ENCODE results near the gene EYS. TPM values are rescaled to one million over a fixed set of nuclear protein-coding genes. Genes with fewer than 3 reads are reported as not detected.

Gene EYS
- total and polyA plus RNA-seq, 2 donors from 2014 or later = not detected

- no peak for TF ChIP-seq CTCF (IDR thresholded peaks at IDR 0.05; ENCODE audit: borderline replicate concordance, extremely low read depth, insufficient read depth)
- Histone ChIP-seq H3K36me3 (ENCODE audit: control insufficient read depth in 2 of 3, insufficient read depth in 3 of 3, low read length in 3 of 3) (no peaks in the 10 kb centered on the region), H3K4me3 (ENCODE audit: low read length in 3 of 3) (no peak overlapping the region), H3K27ac (ENCODE audit: low read depth in 2 of 2, low read length in 2 of 2) (no peak overlapping the region), H3K9ac (ENCODE audit: low read length in 3 of 3) (no peak overlapping the region), H3K4me1 (ENCODE audit: control insufficient read depth in 2 of 3, insufficient read depth in 2 of 3, low read depth in 1 of 3, low read length in 3 of 3) (no peaks in the 10 kb centered on the region), H3K9me3 (ENCODE audit: control insufficient read depth in 2 of 3, insufficient read depth in 1 of 3, low read length in 3 of 3) (no peaks in the 10 kb centered on the region), H3K27me3 (ENCODE audit: control insufficient read depth, insufficient read depth, low read length) (no peaks in the 10 kb centered on the region)
- FAIRE-seq (no peak), DNase-seq (no peak)
- intact Hi-C loops (cut with DNase I) = no loop called here
Measured at GRCh38 chr6:64712606-64713005, 994.4 kb downstream of the EYS start.

DNA sequence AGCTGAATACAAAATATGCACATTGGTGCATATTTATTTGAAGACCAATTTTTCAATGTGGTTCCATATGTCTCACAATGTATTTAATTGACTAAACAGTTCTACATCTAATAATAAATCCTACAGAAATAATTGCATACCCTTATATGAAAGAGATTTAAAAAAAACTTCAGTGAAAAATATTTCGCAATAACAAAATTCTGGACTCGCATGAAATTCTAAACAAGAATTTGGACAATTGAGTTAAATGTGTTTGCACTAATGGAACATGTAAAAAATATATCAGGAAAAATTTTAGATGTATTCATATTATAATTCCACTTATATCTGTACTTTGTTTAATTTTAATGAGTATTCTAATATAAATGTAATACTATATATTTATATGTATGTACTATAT, 1003.1 kb downstream of the EYS start:
- intact Hi-C loops (cut with DNase I) = no loop called here
- FAIRE-seq (no peak), DNase-seq (no peak)
- H3K4me3 ChIP-seq (ENCODE audit: low read length in 3 of 3) = no peak overlapping the region
- H3K9me3 ChIP-seq (ENCODE audit: control insufficient read depth in 2 of 3, insufficient read depth in 1 of 3, low read length in 3 of 3) = no peaks in the 10 kb centered on the region
- no peak overlapping the region for H3K9ac ChIP-seq (ENCODE audit: low read length in 3 of 3)
- no peaks in the 10 kb centered on the region for H3K27me3 ChIP-seq (ENCODE audit: control insufficient read depth, insufficient read depth, low read length)
- H3K4me1 ChIP-seq (ENCODE audit: control insufficient read depth in 2 of 3, insufficient read depth in 2 of 3, low read depth in 1 of 3, low read length in 3 of 3) = no peaks in the 10 kb centered on the region
- no peaks in the 10 kb centered on the region for H3K36me3 ChIP-seq (ENCODE audit: control insufficient read depth in 2 of 3, insufficient read depth in 3 of 3, low read length in 3 of 3)
- no peak for TF ChIP-seq CTCF (IDR thresholded peaks at IDR 0.05; ENCODE audit: borderline replicate concordance, extremely low read depth, insufficient read depth)
- H3K27ac ChIP-seq (ENCODE audit: low read depth in 2 of 2, low read length in 2 of 2) = no peak overlapping the region

GRCh38 chr6:64696053-64696452, 1011.0 kb downstream of the EYS start:
- intact Hi-C loops (cut with DNase I) = no loop called here
- no peaks in the 10 kb centered on the region for H3K4me1 ChIP-seq (ENCODE audit: control insufficient read depth in 2 of 3, insufficient read depth in 2 of 3, low read depth in 1 of 3, low read length in 3 of 3)
- DNase-seq (no peak), FAIRE-seq (no peak)
- H3K9me3 ChIP-seq (ENCODE audit: control insufficient read depth in 2 of 3, insufficient read depth in 1 of 3, low read length in 3 of 3) = peaks cover 0 to 4% (median 0%) of the 10 kb centered on the region in 3 donors
- no peak overlapping the region for H3K9ac ChIP-seq (ENCODE audit: low read length in 3 of 3)
- H3K36me3 ChIP-seq (ENCODE audit: control insufficient read depth in 2 of 3, insufficient read depth in 3 of 3, low read length in 3 of 3) = no peaks in the 10 kb centered on the region
- no peaks in the 10 kb centered on the region for H3K27me3 ChIP-seq (ENCODE audit: control insufficient read depth, insufficient read depth, low read length)
- H3K4me3 ChIP-seq (ENCODE audit: low read length in 3 of 3) = no peak overlapping the region
- no peak for TF ChIP-seq CTCF (IDR thresholded peaks at IDR 0.05; ENCODE audit: borderline replicate concordance, extremely low read depth, insufficient read depth)
- no peak overlapping the region for H3K27ac ChIP-seq (ENCODE audit: low read depth in 2 of 2, low read length in 2 of 2)

- TF ChIP-seq CTCF (IDR thresholded peaks at IDR 0.05; ENCODE audit: borderline replicate concordance, extremely low read depth, insufficient read depth) = no peak
- no peak overlapping the region for H3K4me3 ChIP-seq (ENCODE audit: low read length in 3 of 3)
- H3K4me1 ChIP-seq (ENCODE audit: control insufficient read depth in 2 of 3, insufficient read depth in 2 of 3, low read depth in 1 of 3, low read length in 3 of 3) = no peaks in the 10 kb centered on the region
- H3K36me3 ChIP-seq (ENCODE audit: control insufficient read depth in 2 of 3, insufficient read depth in 3 of 3, low read length in 3 of 3) = no peaks in the 10 kb centered on the region
- no peak for DNase-seq
- no peak overlapping the region for H3K9ac ChIP-seq (ENCODE audit: low read length in 3 of 3)
- FAIRE-seq = no peak
- H3K9me3 ChIP-seq (ENCODE audit: control insufficient read depth in 2 of 3, insufficient read depth in 1 of 3, low read length in 3 of 3) = peaks cover 0 to 4% (median 0%) of the 10 kb centered on the region in 3 donors
- H3K27ac ChIP-seq (ENCODE audit: low read depth in 2 of 2, low read length in 2 of 2) = no peak overlapping the region
- intact Hi-C loops (cut with DNase I) = no loop called here
- H3K27me3 ChIP-seq (ENCODE audit: control insufficient read depth, insufficient read depth, low read length) = no peaks in the 10 kb centered on the region
Measured at GRCh38 chr6:64694356-64694755, 1012.7 kb downstream of the EYS start.

Data from kidney (tissue), 14 donors.